HepG2 (cell line): ENCODE measurements around the gene BCL7A. TPM values are rescaled to one million over a fixed set of nuclear protein-coding genes. Genes with fewer than 3 reads are reported as not detected.

Experiments used
- ATAC-seq: fragments of 200-7000 bp; cut with Tn5 transposase; 3 replicates; pipeline ENCODE4 v1.9.1; 2020; ENCODE audit warnings: mild to moderate bottlenecking, moderate library complexity
- BruUV-seq: library from RNA; stranded (reverse); fragments of 400-500 nt; replicated peaks from 2 replicates; lab custom pipeline; 2021; lab: Mats Ljungman, UMichigan
- CTCF ChIA-PET: fragments of 300-600 bp; formaldehyde crosslinking; extraction: SDS; loops from one replicate; lab custom pipeline; 2021; ENCODE audit warnings: low total read pairs, inconsistent platforms, low intra/inter-chr PET ratio; lab: Yijun Ruan, JAX
- POLR2A ChIA-PET: fragments of 350-600 bp; sonication (Branson Sonifier 250); formaldehyde crosslinking; loops from one replicate; lab custom pipeline; 2020; ENCODE audit warnings: antibody characterized with exemption, inconsistent platforms; lab: Yijun Ruan, JAX
- DNase-seq: peaks from one replicate; pipeline ENCODE4 v3.0.0-alpha.2; 2015; ENCODE audit warnings: low spot score
- FAIRE-seq: peaks from 3 replicates; lab custom pipeline; 2011; peaks lifted over from hg19 to GRCh38; lab: Jason Lieb, UNC
- H2AFZ ChIP-seq: one replicate; pipeline ENCODE4 v1.6.1; 2011; ENCODE audit warnings: low read length, inconsistent platforms
- H3K27ac ChIP-seq: fragments of 300-600 bp; 3 replicates; pipeline ENCODE4 v1.8.0; 2011; ENCODE audit warnings: mixed run types, mild to moderate bottlenecking, mixed read lengths, low read length, inconsistent platforms; ENCODE audit not compliant: insufficient read depth; ENCODE audit errors: extremely low read length
- H3K27me3 ChIP-seq, 2 experiments: fragments of 200-600 bp in 1 of 2; 2 replicates in 1 of 2; 3 replicates in 1 of 2; pipeline versions ENCODE4 v1.6.0 to v1.8.0; 2011; ENCODE audit warnings: low read length in 2 of 2, mild to moderate bottlenecking in 2 of 2, moderate library complexity in 2 of 2, inconsistent platforms in 1 of 2; ENCODE audit not compliant: insufficient read depth in 2 of 2, control insufficient read depth in 1 of 2
- H3K36me3 ChIP-seq, 2 experiments: fragments of 200-600 bp in 1 of 2; replicated peaks in 1 of 2; 2 replicates in 1 of 2; 3 replicates in 1 of 2; pipeline versions ENCODE4 v1.5.1 to v1.8.0; 2011; ENCODE audit warnings: low read length in 2 of 2, inconsistent platforms in 1 of 2; ENCODE audit not compliant: insufficient read depth in 2 of 2, control insufficient read depth in 1 of 2
- H3K4me1 ChIP-seq: 2 replicates; pipeline ENCODE4 v1.5.1; 2012; ENCODE audit warnings: low read length, inconsistent platforms; ENCODE audit not compliant: insufficient read depth
- H3K4me2 ChIP-seq: 2 replicates; pipeline ENCODE4 v1.6.0; 2011; ENCODE audit warnings: low read depth, low read length, inconsistent platforms
- H3K4me3 ChIP-seq, 3 experiments: fragments of 200-600 bp in 1 of 3; sonication (generic), shearing (Covaris generic) in 1 of 3; replicated peaks in 1 of 3; 2 replicates each; pipeline ENCODE4 v1.5.1; 2011 to 2016; ENCODE audit warnings: low read length in 3 of 3, inconsistent platforms in 2 of 3, low read depth in 2 of 3, mild to moderate bottlenecking in 2 of 3, control low read depth in 1 of 3, mixed read lengths in 1 of 3; ENCODE audit not compliant: insufficient read depth in 1 of 3
- H3K79me2 ChIP-seq: one replicate; pipeline ENCODE4 v1.6.1; 2011; ENCODE audit warnings: low read length, inconsistent platforms; ENCODE audit not compliant: insufficient read depth
- H3K9ac ChIP-seq: 2 replicates; pipeline ENCODE4 v1.6.0; 2011; ENCODE audit warnings: mild to moderate bottlenecking, low read depth, low read length, inconsistent platforms; ENCODE audit not compliant: insufficient read depth
- H3K9me3 ChIP-seq: 2 replicates; pipeline ENCODE4 v1.5.1; 2012; ENCODE audit warnings: mild to moderate bottlenecking, low read length
- H4K20me1 ChIP-seq: 2 replicates; pipeline ENCODE4 v1.6.0; 2011; ENCODE audit warnings: inconsistent platforms, mild to moderate bottlenecking, low read length, moderate library complexity; ENCODE audit not compliant: insufficient read depth
- ATM ChIP-seq: fragments of 450-650 bp; IDR thresholded peaks from 2 replicates; pipeline ENCODE4 v1.7.1; 2017; ENCODE audit warnings: mild to moderate bottlenecking, borderline replicate concordance
- CENPBD1 ChIP-seq: sonication (generic); formaldehyde crosslinking; IDR thresholded peaks from 2 replicates; pipeline ENCODE4 v1.8.0; 2022; ENCODE audit warnings: missing genetic modification reagents, low read depth, mild to moderate bottlenecking, borderline replicate concordance
- GMEB2 ChIP-seq: IDR thresholded peaks from 2 replicates; pipeline ENCODE4 v1.6.1; 2016; ENCODE audit warnings: missing biosample characterization, missing genetic modification reagents, low read depth
- HMGA1 ChIP-seq: sonication (generic); formaldehyde crosslinking; conservative IDR thresholded peaks from 2 replicates; pipeline ENCODE4 v1.4.0; 2020; ENCODE audit warnings: missing genetic modification reagents
- JUNB ChIP-seq: sonication (generic); formaldehyde crosslinking; IDR thresholded peaks from 2 replicates; pipeline ENCODE4 v1.8.0; 2022; ENCODE audit warnings: missing genetic modification reagents, mild to moderate bottlenecking, borderline replicate concordance
- KDM3A ChIP-seq: IDR thresholded peaks from 2 replicates; pipeline ENCODE4 v1.6.1; 2018; ENCODE audit warnings: low read depth, missing compliant biosample characterization
- PAX8 ChIP-seq: sonication (generic); formaldehyde crosslinking; IDR thresholded peaks from 2 replicates; pipeline ENCODE4 v1.8.0; 2022; ENCODE audit warnings: mild to moderate bottlenecking, missing genetic modification reagents, borderline replicate concordance
- SALL2 ChIP-seq: sonication (generic); formaldehyde crosslinking; IDR thresholded peaks from 2 replicates; pipeline ENCODE4 v1.8.1; 2023; ENCODE audit warnings: mild to moderate bottlenecking, missing genetic modification reagents, inconsistent platforms
- ZFP36L1 ChIP-seq: sonication (generic); formaldehyde crosslinking; IDR thresholded peaks from 2 replicates; pipeline ENCODE4 v1.8.0; 2022; ENCODE audit warnings: mild to moderate bottlenecking, missing genetic modification reagents, moderate library complexity
- ZNF207 ChIP-seq: fragments of 450-650 bp; IDR thresholded peaks from 2 replicates; pipeline ENCODE4 v1.6.1; 2016; ENCODE audit warnings: antibody characterized with exemption, borderline replicate concordance
- ZNF276 ChIP-seq: sonication (generic); formaldehyde crosslinking; IDR thresholded peaks from 2 replicates; pipeline ENCODE4 v1.4.0; 2020; ENCODE audit warnings: mild to moderate bottlenecking, low read depth, missing genetic modification reagents
- ZNF441 ChIP-seq: sonication (generic); formaldehyde crosslinking; IDR thresholded peaks from 2 replicates; pipeline ENCODE4 v1.7.0; 2021; ENCODE audit warnings: missing genetic modification reagents, borderline replicate concordance
- ZNF557 ChIP-seq: sonication (generic); formaldehyde crosslinking; IDR thresholded peaks from 2 replicates; pipeline ENCODE4 v1.4.0; 2020; ENCODE audit warnings: missing genetic modification reagents
- ZNF761 ChIP-seq: sonication (generic); formaldehyde crosslinking; conservative IDR thresholded peaks from 2 replicates; pipeline ENCODE4 v1.4.0; 2020; ENCODE audit warnings: mild to moderate bottlenecking, missing genetic modification reagents
- WGBS: methylation state at CpG from one replicate; pipeline ENCODE4 v1.1.6; 2017; ENCODE audit warnings: low lambda C conversion rate; 5-methylcytosine and 5-hydroxymethylcytosine counted together
- in situ Hi-C: cut with HindIII; loops from 2 replicates; pipeline ENCODE4 v1.10.0; 2017; ENCODE audit warnings: low pct_unique_long_range_greater_than_20kb; ENCODE audit not compliant: extremely low pct_ligation_motif_present
- intact Hi-C: fragments of 100-400 bp; cut with micrococcal nuclease; formaldehyde crosslinking; loops from one replicate; pipeline ENCODE4 v1.10.0; 2022; ENCODE audit not compliant: unreplicated experiment
- polyA plus RNA-seq, 8 experiments: library from polyadenylated mRNA; depleted of rRNA in 3 of 8; stranded (reverse) in 7 of 8; unstranded in 1 of 8; fragments of >200 nt; fragmentation: Illumina TruSeq in 4 of 8; extraction: Trizol in 4 of 8; gene quantifications; 2 replicates each; pipeline versions ENCODE4 v1.2.1 to v1.2.3, GENCODE V29; 2011 to 2016; ENCODE audit warnings: low read depth in 4 of 8, missing spikeins in 1 of 8, mixed read lengths in 1 of 8; ENCODE audit not compliant: insufficient read depth in 1 of 8
- total RNA-seq, 5 experiments: library from RNA; depleted of rRNA; stranded (reverse); fragments of >200 nt; fragmentation: Illumina TruSeq; extraction: Trizol; gene quantifications; 2 replicates each; pipeline ENCODE4 v1.2.3, GENCODE V29; 2016; ENCODE audit warnings: low read depth in 1 of 5

Gene BCL7A
- total and polyA plus RNA-seq, 2 of the 13 experiments (the other 11 are each of a cell fraction or from before 2014, with no cell fraction given), result 4.1 to 6.2 TPM

- no peak overlapping the region for H3K4me2 ChIP-seq
- no peaks in the 10 kb centered on the region for H3K9me3 ChIP-seq
- H3K4me1 ChIP-seq, result peaks cover 56% of the 10 kb centered on the region
- in situ Hi-C loops, result no loop called here
- over 99% methylated on average over 5 of the region's 5 CpGs for WGBS
- no TSS peak for BruUV-seq
- POLR2A ChIA-PET, result no interaction called here
- H3K27ac ChIP-seq, result no peak overlapping the region
- DNase-seq, result no peak
- no peak overlapping the region for H2AFZ ChIP-seq
- H4K20me1 ChIP-seq, result peaks cover 24% of the 10 kb centered on the region; the same call in 1 of the 2 replicates
- no peaks in the 10 kb centered on the region; a peak in 1 of 5 replicates for H3K36me3 ChIP-seq
- intact Hi-C loops, result no loop called here
- H3K9ac ChIP-seq, result no peak overlapping the region
- FAIRE-seq, result no peak
- CTCF ChIA-PET, result no interaction called here
- no peaks in the 10 kb centered on the region for H3K27me3 ChIP-seq
- H3K79me2 ChIP-seq, result peaks cover 28% of the 10 kb centered on the region
- H3K4me3 ChIP-seq, result no peak overlapping the region
- no peak for ATAC-seq
- TF ChIP-seq PAX8, result no peak
- no peak for TF ChIP-seq GMEB2 (CRISPR knock-in tag)
- no peak for TF ChIP-seq ZFP36L1 (CRISPR knock-in tag)
- TF ChIP-seq ZNF207, result no peak
- TF ChIP-seq ZNF761 (CRISPR knock-in tag), result no peak
- TF ChIP-seq ZNF276 (CRISPR knock-in tag), result no peak
- no peak for TF ChIP-seq ZNF557 (CRISPR knock-in tag)
- TF ChIP-seq JUNB (CRISPR knock-in tag), result 0 out of 2 replicates have a peak, but pooled peaks have one; percentile 8
- no peak for TF ChIP-seq SALL2 (CRISPR knock-in tag)
- no peak for TF ChIP-seq CENPBD1 (CRISPR knock-in tag)
- no peak for TF ChIP-seq ATM
- TF ChIP-seq HMGA1 (CRISPR knock-in tag), result no peak
- no peak for TF ChIP-seq ZNF441 (CRISPR knock-in tag)
- TF ChIP-seq KDM3A (CRISPR knock-in tag), result no peak
Measured at GRCh38 chr12:122094137-122094734, 72.6 kb downstream of the BCL7A start.
